Activated naive CD8-positive, alpha-beta T cell treated with anti-CD3 and anti-CD28 coated beads, Interleukin-2, amount 50 U/mL, for 16 hours (primary cell): ENCODE results near the gene PEX12.
"Not testable (repeated sequence)": the region's sequence is repeated elsewhere in the genome, so short reads cannot be mapped to it uniquely, and the experiment has no call there.

ENCODE experiments used
- DNase-seq: peaks from one replicate; pipeline ENCODE4 v3.0.0-alpha.2; 2020; ENCODE audit warnings: low read depth, low spot score

The PEX12 gene

DNA sequence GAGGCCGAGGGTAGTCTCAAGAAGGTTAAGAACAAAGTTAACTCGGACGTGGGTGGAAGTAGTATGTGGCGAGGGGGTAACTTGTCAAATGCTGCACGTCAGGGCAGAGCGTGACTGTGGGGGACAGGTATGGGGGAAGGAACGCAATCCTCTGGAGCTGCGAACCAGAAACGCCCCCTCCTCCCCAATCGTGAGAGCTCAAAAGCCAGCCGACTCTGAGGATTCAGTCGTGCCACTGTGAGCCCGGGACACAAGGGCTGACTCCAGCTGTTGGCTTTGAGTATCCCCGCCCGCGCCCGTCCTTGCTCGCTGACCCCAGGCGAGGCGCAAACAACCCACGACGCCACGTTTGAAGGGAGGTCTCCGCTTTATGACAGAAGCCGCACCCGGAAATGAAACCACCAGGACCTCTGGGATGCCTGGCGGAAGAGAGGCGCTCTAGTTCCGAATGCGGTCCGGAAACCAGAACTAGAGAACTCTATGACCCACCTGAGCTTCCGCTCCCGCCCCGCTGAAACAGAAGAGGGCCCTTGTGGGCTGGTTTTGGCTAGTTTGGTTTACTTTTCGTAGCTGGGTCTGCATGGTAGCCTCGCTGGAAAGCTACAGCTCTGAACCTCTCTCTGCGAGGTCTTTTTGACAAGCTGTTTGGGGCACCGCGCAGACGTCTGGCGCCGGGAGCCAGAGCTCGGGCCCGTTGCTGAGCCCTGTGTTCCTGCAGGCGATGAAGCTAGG lies at the start of gene PEX12:
Gene PEX12 (minus strand): TSS at position 375 of the 732 bp plus-strand sequence. CDS start 550 bp downstream, outside the sequence.
- peak; percentile 74 for DNase-seq

DNA sequence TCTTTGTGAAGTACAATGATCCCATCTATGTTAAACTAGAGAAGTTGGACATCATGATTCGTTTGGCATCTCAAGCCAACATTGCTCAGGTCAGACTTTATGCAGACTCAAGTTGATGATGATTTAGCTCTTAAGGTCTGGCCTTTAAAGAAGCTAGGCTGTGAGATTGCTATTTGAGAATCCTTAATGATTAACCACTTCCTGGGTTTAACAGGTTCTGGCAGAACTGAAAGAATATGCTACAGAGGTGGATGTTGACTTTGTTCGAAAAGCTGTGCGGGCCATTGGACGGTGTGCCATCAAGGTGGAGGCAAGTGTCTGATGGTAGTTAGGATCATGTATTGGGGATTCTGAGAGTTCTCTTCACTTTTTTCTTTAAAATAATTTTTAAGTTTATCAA lies 49.0 kb upstream of the PEX12 start:
- DNase-seq = no peak

DNA sequence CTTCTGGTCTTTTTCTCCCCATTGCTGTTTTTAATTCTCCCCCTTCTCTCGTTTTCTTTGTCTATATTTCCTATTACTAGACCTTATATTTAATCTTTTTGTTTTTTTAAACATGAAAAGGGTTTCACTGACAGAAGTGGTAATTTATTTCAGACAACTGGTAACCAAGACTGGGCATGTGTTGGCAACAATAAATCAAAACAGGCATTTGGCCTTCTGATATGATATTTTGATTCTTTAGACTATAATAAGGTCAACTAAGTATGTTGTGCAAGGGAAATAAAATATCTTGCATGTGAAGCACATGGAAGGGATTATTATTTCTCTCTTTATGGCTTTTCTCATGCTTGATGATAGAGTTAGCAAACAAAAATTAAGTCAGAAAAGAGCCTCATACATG lies 43.4 kb upstream of the PEX12 start:
- DNase-seq = no peak

DNA sequence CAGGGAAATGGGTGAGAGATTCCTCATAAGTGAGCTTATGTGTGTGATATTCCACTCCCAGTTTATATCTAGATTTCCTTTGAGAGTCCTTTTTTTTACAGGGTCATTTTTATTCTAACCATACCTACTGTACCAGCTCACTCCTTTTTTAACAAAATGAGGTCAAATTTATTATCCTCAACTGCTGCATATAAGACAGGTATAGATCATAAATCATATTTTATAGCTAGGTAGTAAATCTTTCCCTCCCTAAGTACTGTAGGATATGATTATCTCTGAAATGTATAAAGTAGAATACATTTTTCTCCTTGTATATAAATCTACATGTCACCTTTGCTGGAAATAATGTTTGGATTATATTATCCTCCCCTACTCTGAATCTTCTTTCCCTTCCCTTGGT lies 40.3 kb upstream of the PEX12 start:
- no peak for DNase-seq

DNA sequence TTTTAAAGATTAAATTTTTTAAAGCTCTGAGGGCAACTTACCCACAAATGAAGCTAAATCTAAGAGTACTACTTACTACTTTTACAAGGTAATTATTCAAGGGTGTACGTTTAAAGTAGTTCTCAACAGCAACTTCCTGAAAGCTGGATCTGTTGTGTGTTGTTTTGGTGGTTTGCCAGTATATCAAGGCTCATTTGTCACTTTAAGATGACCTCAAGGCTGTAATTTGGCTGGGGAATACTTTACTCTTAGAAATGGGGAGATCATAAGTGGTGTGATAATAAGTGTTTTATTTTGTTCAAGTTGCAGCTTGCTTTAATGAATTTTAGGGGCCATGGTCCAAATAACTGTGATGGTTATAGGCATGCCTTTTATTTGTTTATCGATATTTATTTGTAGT lies 39.1 kb upstream of the PEX12 start:
- DNase-seq = no peak

DNA sequence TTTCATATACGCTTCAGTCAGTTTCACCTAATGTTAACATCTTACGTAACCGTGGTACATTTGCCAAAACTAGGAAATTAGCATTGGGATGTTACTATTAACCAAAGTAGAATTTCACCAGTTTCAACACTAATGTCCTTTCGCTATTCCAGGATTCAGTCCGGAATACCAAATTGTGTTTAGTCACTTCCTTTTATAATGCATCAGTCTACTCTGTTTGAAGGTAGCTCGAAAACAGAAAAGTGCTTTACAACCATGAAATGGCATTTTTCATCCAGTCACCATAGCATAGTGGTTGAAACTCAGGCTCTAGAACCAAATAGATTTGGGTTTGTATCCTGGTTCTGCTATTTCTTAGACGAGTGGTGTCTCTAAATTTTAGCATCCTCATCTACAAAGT lies 38.2 kb upstream of the PEX12 start:
- no peak for DNase-seq

DNA sequence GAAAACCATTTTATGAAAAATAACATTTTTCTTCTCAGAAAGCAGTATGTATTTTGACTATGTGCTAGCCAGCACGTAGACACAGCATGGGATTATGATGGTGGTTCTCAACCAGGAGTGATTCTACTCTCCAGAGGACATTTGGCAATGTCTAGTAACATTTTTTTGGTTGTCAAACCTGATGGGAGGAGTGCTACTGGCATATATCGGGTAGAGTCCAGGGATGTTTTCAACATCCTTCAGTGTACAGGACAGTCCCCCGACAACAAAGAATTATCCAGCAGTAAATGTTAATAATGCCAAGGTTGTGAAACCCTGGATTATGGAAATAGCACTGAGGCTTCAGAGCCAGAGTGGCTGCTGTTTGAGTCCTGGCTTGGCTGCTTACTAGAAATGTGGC lies 36.4 kb upstream of the PEX12 start:
- no peak for DNase-seq

DNA sequence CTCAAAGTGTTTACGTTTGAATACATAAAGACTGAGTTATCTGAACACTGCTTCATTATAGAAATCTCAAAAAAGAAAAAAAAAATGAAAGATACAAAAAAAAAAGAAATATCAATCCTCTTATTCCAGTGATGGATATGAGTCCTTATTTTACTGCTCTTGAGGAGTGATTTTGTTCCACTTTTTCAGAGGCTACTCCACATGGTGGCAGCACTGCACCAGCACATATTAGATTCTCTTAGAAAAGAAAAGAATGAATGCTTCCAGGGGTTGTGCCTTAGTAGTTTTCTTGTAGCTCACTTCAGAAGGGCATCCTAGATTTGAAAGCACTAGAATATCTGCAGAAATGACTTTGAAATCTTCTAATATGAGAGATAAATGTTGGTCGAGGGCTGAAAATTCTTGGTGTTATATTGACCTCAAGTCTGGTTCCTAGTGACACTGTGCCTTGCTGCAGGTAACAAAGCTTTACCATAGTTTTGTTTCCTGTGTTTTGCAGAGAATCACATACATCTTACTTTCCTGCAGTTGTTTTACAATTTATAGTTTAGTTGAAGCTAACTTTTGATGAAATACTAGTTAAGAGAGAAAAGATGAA lies 34.7 kb upstream of the PEX12 start:
- DNase-seq = no peak

DNA sequence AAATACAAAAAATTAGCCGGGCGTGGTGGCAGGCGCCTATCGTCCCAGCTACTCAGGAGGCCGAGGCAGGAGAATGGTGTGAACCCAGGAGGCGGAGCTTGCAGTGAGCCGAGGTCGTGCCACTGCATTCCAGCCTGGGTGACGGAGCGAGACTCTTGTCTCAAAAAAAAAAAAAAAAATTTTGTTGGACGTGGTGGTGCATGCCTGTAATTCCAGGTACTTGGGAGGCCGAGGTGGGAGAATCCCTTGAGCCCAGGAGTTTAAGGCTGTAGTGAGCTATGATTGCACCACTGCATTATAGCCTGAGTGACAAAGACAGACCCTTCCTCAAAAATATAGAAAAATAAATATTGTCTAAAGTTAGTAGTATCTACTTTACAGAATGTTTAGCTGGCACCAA lies 32.4 kb upstream of the PEX12 start:
- not testable (repeated sequence) for DNase-seq

DNA sequence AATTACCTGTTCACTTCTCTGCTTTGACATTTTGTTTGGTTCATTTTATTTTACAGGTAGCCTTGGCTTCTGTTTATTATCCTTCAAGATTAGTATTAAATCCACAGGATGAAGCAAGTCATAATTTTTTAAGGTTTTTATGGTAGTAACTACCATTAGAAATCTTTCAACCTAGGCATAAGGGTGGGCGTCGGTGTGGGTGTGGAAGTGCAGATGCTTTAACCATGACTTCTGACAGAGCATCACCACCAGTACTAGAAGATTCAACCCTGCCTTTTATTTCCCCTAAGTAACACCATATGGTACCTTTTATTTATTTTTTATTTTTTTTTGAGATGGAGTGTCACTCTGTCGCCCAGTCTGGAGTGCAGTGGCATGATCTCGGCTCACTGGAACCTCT lies 31.5 kb upstream of the PEX12 start:
- DNase-seq = no peak

DNA sequence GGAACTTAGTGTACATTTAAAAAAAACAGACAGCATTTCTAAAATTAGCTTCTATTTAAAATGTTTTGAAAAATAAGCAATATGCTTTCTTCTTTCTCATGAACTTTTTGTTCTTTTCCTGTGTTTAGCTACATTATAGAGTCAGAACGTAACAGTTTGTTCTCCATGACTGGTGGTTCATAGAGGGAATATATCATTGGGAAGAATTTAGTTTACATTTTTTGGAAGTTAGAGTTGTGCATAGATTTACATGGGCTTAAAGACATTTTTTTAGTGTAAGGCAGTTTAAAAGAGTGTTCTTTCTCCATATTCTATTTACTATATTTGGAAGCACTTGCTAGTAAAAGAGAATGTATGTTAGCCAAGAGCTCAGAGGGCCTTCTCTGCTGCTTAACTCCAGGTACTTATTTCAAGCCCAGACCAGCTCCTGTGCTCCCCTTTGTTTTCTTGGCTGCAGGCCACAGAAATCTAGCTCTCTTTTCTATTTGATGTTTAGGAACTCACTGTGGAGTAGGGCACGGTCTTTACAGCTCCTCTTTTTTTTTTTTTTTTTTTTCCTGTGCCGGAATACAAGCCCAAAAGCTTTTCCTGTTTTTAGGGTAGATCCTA lies 29.0 kb upstream of the PEX12 start:
- no peak for DNase-seq

DNA sequence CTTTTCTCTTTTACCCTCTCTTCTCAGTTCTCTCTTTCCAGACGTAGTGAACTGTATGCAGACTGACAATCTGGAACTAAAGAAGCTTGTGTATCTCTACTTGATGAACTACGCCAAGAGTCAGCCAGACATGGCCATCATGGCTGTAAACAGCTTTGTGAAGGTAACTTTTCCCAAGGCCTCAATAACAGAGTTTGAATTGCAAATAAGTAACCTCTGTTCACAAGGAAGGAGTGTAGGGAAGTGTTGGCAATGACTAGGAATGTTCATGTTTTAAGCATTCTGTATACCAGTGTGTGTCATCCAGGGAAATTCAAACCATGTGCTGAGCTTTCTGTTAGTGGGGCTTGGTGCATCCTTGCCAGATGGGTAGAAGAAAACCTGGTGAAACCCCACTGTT lies 27.3 kb upstream of the PEX12 start:
- DNase-seq = no peak

DNA sequence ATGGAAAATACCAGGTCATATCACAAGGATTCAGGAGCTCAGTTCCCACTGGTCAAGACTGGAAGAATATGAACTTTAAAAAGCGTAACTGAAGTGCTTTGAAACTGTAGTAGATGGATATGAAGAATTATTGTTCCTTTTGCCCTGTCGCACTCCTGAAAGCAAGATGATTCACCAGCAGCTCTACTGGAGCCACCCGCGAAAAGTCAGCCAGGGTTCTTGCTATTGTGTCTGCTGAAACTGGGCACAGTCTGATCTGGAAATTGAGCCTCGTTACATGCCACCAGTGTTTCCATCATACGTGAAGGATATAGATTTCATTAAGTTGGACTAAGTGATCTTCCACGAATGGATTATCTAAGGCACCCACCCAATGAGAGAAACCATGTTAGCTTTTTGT lies 25.3 kb upstream of the PEX12 start:
- DNase-seq = no peak

DNA sequence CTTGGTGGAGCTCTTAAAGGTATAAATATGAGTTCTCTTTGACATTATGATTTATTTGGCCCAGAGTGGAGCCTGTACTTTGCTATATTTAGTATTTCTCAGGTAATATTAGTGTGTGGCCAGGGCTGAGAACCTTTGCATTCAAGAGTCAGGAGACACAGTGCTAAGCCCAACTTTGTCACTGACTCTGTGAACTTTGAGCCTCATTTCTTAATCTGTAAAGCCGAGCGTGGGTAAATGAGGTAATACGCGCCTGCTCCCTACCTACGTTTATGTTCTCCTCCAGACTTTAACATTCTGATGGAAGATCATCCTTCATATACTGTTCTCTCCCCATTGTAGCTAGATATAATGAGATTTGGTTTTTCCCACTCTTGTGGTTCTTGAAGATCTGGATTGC lies 19.2 kb upstream of the PEX12 start:
- no peak for DNase-seq

DNA sequence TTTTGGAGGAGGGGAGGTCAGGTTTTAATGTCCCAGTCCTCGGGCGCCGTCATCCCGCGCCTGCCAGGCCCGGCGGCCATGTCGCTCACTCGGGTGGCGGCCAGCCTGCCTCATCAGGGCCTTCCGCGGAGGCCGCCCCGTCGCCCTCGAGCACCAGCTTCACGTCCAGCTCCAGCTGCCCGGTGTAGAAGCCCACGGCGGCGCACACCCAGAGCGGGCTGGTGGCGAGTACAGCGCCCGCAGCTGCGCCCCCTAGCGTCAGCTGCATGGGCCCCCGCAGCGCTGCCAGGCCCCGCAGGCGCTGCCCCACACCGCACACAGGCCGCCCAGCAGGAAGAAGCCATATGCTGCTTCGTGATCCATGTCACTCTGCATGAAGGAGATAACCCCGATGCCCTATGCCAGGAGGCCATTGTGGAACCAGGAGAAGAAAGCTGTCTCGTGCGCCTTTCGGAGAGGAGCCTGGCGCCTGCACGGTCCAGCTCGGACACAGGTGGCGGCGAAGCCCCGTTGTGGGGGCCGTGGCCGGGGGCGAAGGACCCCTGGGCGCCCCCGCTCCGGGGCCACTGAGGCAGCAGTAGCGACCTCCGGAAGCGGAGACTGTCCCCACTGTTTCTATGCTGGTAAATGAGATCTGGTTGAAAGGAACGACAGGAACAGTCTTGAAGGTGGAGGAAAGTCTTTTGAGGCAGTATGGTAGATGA lies 18.3 kb upstream of the PEX12 start:
- DNase-seq = no peak

DNA sequence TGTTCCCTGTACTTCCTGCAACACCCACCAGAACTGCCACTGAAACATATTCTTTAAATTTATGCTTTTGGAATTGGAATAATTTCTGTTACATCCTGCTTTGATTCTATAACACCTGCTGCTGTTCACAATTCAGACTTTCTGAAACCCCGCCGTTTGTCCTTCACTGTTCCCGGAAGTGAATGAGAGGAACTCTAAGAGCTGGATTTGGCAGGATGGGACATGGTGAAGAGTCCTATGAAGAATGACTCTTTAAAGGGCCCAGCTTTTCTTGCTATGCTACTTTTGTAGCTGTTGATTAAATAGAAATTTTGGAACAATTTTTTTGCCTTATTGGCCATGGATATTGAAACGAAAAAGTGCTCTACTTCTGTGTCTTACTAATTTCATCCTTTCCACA lies 17.7 kb upstream of the PEX12 start:
- DNase-seq = no peak

DNA sequence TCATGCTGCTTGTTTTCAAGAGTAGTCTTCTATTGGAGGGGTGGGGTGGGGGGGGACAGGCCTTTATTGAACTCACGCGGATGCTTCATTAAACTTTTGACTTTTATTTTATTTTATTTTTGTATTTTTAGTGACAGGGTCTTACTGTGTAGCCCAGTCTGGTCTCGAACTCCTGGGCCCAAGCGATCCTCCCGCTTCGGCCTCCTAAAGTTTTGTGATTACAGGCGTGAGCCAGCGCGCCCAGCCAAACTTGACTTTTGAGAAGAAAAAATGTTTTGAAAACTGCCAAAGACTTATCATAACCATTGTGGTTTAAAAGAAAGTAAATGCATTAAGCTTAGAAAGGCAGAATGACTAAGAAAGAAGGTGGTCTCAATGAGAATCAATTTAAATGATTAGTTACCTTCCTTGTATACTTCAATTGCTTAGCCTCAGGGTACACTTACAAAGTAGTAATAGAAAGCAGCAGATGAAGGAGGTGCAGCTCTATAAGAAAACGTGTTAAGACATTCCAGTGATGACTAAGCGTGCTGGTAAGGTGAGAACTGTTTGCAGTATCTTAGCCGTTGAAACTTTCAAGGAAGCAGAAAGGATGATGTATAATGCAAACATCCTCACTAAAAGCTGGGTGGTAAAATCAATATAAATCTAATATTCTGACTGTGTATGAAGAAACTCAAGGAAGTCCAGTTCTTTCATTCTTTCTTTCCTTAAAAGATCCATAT lies 10.0 kb upstream of the PEX12 start:
- DNase-seq = no peak

DNA sequence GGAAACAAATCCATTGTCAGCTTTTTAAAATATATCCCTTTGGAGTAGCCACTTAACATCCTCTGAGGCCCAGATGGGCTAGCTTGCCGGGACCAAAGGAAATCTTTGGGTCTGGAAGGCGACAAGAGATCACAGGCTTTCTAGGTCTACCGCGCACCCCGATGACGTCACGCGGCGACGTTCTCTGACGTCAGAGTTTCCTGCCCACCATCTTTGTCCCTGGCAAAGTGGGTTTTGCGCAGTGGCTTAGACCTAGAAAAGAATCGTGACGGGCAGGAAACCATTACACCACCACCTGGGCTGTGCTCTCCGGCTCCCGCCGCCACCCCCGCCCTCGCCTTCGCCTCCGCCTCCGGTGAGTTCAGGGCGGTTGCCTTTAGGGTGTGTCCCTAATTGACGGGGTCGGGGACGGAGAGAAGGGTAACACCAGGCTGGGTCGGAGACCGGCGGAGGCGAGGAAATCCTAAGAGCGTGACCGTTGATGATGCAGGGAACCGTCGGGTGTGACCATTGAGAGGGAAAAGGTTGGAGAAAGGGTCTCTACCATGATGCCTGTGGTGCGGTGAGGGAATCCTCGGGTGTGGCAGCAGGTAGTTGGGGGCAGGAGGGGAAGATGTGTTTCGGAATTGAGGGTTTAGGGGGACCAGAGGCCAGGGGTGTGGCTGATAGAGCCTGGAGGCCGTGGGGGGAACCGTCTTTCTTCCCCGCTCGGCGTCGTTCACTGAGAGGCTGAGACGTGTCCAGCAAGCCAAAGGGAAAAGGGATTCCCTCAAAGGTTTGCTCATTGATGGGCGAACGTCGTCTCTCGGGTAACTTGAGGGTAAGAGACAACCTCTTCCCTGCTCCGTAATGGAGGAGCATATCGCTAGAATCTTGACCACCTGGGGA lies 8.9 kb upstream of the PEX12 start, which contains the start of gene AP2B1:
Gene AP2B1 (plus strand): TSS at position 249 of the 888 bp plus-strand sequence. CDS start 6,709 bp downstream, outside the sequence.
- peak; percentile 91 for DNase-seq

DNA sequence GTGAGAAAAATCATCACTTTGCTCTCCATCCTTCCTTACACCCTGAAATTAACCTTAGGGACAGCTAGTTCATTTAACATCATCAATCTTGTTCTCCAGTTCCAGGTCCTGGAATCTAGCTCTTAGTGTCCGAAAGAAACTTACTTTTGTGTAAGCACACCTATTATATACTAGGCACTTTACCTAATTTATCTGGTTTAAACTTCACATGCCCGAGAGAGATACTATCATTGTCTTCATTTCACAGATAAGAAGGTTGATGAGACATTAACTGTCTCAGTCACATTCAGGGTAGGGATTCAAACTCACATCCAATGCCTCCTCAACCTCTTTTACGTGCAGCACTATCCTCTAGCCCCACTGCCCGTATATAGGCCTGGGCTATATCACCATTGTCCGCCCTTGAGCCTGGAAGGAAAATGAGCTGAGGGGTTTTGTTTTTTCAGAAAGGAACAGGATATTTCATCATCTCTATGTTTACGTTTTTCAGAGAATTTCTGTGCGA lies 8.2 kb upstream of the PEX12 start:
- no peak for DNase-seq

DNA sequence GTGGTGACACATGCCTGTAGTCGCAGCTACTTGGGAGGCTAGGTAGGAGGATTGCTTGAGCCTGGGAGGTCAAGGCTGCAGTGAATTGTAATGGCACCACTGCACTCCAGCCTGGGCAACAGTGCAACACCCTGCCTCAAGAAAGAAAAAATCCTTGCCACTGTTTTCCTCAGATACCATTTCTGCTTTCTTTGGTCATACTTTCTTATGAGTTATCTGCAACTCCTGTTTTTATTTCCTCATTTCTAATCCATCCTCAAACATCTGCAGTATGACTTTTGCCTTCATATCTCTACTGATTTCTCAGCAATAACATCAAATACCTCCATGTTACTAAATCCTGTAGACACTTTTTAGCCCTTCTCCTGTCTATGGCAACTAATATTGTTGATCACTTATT lies 5.7 kb upstream of the PEX12 start:
- no peak for DNase-seq
